Measurements from ENCODE around the gene TBC1D30.

DNA sequence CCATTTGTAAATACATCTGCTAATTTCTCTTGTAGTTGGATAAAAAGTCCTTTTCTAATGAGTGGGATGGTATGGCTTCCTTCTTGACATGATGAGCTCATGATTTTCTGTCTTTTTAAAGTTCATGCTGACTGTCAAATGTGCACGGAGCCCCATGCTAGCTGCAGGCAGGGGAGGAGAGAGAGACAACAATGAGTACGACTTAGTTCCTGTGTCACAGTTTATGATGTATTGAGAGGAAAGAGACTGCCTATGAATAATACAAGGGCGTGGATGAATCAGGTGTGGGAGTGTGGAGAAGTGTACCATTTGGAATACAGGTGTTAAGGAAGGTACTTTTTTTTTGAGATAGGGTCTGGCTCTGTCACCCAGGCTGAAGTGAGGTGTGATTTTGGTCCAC, 10.7 kb upstream of the TBC1D30 start:
- no peak for TF ChIP-seq EP300 (IDR thresholded peaks at IDR 0.05)
- TF ChIP-seq, protein P1, sequence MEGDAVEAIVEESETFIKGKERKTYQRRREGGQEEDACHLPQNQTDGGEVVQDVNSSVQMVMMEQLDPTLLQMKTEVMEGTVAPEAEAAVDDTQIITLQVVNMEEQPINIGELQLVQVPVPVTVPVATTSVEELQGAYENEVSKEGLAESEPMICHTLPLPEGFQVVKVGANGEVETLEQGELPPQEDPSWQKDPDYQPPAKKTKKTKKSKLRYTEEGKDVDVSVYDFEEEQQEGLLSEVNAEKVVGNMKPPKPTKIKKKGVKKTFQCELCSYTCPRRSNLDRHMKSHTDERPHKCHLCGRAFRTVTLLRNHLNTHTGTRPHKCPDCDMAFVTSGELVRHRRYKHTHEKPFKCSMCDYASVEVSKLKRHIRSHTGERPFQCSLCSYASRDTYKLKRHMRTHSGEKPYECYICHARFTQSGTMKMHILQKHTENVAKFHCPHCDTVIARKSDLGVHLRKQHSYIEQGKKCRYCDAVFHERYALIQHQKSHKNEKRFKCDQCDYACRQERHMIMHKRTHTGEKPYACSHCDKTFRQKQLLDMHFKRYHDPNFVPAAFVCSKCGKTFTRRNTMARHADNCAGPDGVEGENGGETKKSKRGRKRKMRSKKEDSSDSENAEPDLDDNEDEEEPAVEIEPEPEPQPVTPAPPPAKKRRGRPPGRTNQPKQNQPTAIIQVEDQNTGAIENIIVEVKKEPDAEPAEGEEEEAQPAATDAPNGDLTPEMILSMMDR (IDR thresholded peaks at IDR 0.05), result no peak
- no peak for TF ChIP-seq POLR2A (IDR thresholded peaks at IDR 0.05)
